Bone marrow (tissue), 2 donors: ENCODE measurements around the gene KCNC2.

Experiments
- DNase-seq, 2 donors: peaks; one replicate each; lab custom pipeline; 2025; lab: John Stamatoyannopoulos, UW

KCNC2 gene

DNA sequence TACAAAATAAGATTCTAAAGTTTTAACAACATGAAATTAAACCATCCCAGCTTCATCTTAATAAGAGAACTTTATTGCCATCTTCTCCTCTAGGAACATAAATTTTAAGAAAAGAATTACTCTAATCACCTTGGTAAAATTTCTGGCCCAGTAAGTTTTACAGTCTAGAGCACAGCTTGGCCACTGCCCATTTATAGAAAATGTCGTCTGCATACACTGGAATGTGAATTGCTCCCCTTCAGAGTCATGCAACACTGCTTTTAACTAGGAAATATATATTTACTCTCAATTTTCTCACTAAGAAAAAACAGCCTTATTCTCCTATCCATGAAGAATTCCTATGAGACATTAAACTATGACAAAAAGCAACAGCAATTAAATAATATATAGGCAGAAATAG is 48.2 kb downstream of the KCNC2 start:
- DNase-seq, result no peak

DNA sequence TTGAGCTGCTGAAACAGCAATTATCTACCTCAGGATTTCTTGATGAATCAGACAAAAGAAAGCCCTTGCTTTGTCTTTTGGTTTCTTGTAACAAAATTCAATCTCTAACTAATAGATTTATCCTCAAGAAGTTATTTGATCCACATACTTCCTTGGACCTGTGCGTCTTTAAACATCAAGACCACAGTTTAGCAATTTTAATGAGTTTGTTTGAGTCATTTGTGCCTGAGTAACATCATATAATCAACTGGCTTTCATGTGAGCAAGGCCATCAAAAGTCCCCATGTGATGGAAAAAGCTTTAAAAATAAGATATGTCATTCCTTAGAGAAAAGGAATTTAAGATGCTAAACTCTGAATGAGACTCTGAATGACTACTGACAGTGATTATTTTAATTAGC is 52.3 kb downstream of the KCNC2 start:
- DNase-seq, result no peak

DNA sequence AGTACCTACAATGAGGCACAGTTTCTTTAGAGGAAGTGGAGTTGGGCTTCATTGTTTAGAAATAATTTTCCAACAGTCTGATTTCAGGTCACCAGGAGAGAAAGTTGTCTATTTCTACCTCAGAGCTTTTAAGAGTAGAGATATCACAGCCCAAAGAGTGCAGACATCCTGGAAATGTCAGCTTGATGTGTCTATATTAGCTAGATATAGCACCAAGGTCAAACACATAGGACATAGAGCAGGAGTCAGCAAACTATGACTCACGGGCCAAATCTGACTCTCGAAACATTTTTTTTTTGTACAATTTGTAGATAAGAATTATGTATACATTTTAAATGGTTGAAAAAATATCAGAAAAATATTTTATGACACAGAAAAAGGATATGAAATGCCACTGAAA is 53.7 kb downstream of the KCNC2 start:
- DNase-seq, result no peak

DNA sequence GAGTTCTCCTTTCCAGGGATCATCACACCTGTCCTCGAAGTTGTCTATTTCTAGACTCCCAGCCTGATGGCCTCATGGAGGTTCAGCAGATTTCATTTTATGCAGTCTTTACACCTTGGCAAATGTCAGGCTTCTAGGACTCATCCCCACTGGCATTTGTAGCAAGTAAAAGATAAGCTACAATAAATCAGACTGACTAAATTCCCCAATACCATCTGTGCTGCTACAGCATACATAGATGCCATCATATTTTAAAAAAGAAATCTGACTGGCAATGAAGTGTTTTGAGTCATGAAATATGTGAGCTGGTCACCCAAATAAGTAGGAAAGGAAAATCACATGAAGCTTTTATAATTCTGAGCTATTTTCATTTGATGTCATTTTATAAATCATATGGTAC is 55.3 kb downstream of the KCNC2 start:
- no peak for DNase-seq

DNA sequence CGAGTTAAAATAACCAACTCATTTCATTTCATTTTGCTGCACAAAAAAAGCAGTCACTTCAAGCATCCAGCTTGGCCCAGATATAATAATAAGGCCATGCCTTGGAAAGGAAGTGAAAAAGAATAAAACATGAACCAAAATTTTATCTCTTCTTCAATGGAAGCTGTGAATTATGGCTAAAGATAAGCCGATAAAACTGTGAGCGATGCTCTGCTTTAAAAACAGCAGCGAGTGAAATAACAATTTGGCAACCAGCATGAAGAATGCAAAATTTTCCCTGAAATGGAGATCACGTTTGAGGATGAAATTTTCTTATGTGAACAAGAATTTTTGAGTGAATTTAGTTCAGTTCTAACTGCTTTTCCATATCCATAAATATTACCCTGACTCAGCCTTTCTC is 70.4 kb downstream of the KCNC2 start:
- DNase-seq, result no peak

DNA sequence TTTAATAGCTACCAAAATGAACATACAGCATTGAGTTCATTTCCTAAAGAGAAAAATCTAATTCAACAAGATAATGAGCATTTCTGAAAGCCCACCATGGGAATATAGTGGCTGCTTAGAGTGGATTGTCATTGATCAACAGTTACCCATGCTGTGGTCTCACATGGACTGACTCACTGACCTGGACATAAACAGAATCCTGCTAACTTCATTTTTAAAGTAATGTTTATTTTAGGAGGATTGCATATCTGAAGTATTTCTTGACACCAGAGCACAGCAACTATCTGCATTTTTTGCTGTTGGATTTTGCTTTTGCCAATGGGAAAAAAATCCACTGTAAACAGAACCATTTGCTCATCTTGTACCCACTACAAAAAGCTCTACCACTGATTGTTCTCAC is 71.7 kb downstream of the KCNC2 start:
- DNase-seq, result no peak

DNA sequence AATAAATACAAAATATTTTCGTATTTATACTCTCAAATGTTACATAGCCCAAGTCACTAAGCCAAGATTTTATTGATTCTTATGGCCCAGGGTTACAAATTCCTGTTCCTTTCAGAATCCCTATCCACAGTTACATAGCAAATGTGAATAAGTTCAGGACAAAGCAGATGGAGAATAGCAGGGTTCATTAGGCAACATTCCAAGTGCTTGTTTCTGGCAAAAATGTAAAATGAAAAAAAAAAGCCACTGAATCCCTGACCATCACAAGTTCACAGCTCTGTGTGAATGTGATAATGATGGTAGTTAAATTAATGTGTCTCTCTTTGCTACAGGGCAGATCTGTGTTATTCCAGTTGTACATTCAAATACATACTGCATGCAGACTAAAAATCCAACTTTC is 74.6 kb downstream of the KCNC2 start:
- DNase-seq, result no peak

DNA sequence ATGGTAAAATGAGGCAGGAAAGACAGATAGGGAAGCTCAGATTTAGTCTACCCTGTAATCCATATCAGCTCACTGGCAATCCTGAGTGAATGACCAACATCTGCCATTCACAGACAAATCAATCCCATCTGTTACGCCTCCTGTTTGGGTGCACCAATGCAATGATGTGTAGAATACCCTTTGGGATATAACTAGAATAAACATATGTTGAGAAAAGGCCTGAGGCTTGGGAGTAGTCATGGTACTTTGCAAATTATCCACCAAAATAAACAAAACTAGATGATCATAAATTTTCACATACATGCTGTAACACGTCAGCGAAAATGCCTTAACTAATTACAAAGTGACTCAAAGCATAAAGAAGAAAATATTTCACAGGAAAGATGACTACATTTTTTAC is 78.8 kb downstream of the KCNC2 start:
- no peak for DNase-seq

DNA sequence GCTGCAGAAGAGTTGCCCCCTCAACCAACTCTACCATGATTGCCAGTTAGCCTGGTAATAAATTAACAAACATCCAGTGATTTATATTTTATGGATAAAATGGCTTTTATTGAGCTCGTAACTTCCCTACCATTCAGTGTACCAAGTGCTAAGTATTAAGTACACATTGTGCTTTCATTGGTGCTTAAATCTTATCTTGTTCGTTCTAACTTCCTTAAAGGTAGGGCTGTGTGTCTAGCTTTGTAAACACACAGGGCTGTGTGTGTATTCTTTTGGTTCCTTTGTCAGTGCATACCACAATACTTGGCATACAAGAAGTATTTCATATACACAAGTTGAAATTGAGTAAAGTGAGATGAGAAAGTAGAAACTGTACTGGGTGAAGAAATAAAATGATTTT is 80.4 kb downstream of the KCNC2 start:
- DNase-seq, result no peak

DNA sequence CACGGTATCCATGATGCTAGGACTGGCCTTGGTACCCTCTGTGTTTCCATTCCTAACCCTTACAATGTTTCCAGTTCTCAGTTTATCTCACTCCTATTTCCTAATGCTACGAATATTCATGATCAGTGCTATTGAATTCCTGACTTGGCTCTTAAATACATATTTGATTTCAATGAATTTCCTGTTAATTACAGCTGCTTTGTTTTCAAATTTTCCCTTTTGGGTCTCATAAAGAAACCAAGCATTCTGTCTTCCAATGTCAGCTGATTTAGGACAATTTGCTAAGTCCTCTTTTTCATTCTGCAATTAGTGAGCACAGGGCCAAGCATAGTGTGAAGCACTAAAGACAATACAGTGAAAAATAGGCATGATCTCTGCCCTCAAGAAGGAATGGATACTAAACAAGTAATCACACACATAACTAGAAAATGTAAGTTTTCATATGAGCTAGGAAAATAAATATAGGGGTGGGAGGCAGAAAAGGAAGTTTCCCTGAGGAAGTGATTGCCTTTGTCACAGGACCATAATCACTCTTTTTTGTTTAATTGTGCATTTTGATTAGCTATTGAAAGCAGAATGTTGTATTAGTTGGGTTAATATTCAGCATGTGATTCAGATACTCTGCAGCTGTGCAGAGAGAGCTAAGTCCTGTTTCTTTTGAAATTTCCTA is 88.5 kb downstream of the KCNC2 start:
- DNase-seq, result no peak

DNA sequence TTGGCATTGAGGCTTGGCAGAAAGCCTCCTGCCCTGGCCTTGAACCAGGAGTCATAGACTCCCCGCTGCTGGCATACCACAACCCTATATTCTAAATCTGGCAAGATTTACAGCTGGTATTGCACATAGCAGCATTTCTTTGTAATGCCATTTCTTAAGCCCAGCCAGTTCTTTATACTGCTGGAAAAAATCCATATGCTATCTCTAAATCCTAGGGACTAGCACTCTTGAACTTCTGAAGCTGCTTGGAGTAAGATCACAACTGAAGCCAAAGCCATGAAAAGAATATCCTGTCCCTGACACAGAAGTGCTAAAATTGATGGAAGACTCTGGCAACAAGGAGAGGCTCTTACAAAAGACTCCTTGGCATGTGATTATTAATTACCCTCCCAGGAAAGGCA is 89.3 kb downstream of the KCNC2 start:
- DNase-seq, result no peak

DNA sequence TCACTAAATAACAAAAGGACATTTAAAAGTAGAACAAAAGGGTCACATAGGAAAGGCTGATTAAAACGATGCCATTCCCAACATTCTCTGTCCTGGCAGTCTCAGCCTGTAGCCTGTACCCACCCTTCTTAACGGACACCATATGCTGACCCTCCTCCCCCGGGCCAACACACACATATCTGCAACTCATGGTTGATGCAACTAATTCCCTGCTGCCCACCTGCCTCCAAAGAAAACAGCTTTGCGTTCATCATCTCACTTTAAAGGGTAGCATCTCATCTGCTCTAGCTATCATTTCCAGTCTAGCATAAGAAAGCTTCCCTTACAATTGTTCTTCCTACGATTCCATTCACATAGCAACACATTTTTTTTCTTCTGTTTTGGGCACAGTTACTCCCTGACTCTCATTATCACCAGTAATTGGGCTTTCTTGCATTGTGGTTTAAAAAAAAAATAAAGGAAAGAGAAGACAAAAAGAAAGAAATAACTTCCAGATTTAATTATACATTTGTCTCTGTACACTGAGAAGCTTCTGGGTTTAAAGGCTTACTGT is 92.9 kb downstream of the KCNC2 start:
- DNase-seq, result no peak

DNA sequence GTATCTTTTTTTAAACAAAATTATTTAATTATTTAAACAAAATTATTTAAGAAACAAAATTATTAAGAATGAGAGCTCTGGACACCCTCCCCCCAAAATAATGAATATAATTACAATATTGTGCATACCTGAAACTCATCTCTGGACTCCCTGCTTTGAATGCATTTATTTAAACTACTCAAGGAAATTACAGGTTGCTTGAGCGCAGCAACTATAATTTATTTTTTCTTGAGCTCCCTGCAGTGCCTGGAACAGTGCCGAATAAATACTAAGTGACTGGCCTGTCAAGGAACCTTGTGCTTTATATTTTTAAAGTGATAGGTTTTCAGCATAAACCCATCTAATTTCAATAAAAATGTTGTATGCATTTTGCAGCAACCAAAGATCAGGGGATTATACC is 93.9 kb downstream of the KCNC2 start:
- no peak for DNase-seq

DNA sequence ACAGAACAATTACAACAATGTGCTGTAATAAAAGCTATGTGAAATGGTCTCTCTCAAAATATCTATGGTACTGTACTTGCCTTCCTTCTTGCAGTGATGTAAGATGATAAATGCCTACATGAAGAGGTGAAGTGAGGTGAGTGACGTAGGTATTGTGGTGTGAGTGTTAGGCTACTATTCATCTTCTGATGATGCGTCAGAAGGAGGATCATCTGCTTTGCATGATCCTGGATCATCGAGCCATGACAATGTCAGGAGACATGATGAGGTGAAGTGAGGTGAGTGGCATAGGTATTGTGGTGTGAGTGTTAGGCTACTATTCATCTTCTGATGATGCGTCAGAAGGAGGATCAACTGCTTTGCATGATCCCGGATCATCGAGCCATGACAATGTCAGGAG is 105.8 kb downstream of the KCNC2 start:
- no peak for DNase-seq

DNA sequence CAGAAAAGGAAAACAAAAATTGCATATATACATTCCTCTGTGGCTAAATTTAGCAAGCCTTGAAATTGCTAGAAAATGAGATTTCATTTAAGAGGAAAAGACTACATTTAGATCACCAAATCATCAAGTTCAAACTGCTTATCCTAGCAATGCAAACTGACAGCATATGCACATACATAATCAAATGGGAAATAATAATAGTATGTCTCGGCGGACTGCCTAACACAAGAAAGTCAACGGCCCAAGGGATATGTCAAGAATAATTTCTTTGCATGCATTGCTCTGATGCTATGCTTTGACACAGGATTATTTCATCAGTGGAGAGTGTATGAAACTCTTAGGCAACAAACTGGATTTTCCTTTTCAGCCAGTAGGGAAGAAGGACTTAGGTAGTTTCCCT is 107.9 kb downstream of the KCNC2 start:
- no peak for DNase-seq

DNA sequence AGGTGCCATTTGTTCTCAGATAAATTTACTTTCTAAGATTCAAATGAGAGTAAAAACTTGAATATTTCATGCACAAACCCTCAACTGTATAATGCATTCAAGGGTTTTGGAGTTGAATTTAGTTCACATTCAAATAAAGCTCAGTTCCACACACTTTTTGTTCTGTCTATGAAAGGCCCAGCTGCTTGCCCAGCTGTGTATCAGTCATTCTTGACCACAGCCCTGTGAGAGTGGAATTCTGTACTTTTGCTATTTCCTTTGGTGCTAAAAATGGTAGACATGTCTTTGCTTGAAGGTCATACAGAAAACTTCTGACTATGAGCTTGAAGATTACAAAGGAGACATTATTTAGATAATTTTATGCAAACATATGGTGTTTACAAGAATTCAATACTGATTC is 110.4 kb downstream of the KCNC2 start:
- DNase-seq, result no peak

DNA sequence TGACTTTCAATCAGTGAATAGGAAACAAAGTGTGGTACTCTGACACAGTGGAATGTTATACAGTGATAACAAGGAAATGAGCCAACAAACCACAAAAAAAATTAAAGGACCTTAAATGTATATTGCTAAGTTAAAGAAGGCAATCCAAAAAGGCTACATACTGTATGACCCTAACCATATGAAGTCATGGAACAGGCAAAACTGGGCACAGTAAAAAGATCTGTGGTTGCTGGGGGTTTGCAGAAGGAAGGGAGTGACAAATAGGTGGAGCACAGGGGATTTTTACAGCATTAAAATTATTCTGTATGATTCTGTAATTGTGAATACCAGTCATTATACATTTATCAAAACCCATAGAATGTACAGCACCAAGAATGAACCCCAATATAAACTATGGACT is 112.6 kb downstream of the KCNC2 start:
- no peak for DNase-seq

DNA sequence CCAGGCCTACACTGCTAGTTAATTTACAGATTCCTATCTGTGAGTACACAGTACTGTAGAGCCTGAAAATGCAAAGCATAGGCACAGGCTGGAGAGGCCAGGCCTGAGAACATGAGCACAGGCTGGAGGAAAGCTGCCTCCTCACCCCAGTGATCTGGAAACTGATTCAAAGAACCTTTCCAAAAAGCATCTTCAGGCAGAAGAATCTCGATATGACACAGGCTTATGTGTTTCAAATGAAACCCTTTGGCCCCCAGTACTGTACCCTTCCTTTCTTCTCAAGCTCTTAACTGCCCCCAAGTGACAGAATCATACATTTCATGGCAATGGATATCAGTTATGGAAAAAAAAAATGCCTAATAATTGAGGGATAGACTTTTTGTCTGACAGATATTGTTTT is 122.0 kb downstream of the KCNC2 start:
- no peak for DNase-seq

DNA sequence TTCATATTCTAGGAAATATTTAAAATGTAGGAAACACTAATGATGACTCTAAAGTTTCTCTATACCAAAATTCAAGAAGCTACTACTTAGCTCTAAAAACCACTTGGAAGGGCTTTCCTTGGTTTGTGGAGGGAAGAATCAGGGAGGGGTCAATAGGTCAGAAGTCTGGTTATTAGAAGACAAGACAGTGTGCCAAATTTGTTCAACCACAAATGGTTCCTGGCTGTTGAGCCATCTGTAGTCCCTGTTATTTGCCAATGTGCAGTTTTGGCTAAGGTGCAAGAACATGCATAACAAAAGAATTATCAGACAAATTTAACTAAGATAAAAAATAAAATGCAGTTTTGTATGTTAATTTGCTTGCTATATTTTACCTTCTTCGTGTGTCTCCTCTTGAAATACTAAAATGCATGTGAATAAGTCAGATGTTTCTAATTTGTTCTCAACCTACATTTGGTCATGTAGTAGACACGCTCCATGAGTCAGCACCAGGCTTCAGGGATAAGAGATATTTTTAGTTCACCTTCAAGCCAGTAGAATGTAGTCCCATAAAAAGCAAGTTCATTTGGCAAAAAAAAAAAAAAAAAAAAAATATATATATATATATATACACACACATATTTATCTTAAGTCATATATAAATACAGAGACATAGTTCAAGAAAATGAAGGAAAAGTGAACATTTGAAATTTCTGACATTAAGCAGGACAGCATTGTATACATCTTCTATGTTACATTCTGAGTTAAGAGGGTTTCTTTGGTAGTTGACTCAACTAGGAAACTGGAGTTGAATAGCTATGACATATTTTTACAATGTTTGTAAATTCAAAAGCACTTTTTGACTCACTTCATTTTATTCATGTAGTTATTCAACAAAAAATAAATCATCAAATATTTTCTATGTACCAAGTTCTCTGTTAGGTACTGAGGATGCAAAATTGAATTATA is 123.3 kb downstream of the KCNC2 start:
- DNase-seq, result no peak

DNA sequence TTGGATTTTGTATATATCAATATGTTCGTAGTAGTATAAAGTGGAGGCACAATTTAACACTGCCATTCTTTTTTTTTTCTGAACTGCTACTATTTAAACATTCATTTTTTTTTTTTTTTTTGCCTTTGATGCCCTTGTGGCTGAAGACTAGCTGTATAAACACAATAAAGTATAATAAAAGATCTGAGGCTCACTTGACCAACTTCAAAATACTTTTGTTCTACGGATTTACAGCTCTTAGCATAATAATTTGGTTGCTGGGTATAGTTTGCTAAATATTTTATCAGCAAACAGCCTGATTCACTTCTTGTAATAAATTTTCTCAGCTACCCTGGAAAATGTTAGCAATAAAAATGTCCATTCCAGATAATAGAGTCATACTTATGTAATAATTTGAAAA is 128.3 kb downstream of the KCNC2 start:
- no peak for DNase-seq

DNA sequence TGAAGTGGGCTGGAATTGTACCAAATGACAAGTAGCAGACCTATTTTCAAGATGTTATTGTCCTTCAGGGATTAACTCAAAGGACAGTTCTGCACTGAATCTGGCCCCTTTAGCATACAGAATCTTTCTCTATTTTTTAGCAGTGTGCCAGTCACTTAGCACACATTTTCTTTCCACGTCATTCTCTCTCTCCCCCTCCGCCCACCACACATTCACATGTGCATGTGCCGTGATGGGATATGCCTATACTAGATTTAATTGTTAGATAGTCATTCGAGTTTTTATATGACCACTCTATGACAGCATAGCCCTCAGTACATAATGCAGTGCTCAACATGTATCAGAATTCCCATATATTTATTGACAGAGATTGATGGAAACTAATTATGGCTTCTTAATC is 129.1 kb downstream of the KCNC2 start:
- DNase-seq, result no peak

DNA sequence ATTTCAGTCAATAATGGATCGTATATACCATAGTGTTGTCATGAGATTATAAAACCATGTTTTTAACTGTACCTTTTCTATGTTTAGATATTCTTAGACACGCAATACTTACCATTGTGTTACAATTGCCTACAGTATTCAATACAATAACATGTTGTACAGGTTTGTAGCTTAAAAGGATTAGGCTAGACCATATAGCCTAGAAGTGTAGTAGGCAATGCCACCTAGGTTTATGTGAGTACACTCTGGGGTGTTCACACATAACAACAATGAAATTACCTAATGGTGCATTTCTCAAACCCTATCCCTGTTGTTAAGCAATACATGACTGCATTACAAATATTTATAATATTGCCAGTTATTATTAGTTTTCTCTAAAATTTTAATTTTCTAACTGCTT is 144.2 kb downstream of the KCNC2 start:
- no peak for DNase-seq

DNA sequence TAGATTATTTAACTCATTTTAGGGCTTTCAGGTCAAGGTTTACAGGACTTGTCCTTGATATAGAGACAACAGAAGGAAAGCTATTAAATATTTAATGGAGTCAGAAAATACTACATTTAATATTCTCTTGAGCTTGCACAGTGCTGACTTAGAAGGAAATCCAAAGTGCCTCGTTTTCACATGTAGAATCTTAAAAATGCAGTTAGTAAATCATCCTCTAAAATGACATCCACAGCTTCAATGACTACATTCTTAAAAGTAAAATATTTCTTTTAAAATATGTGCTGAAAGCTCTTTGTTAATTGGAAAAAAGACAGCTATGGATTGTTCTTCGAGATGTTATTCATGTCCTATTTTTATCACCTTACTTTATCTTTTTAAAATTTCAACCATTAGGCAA is 146.9 kb downstream of the KCNC2 start:
- no peak for DNase-seq
